K562 (cell line): Measurements from ENCODE around the gene SVIL. TPM values are rescaled to one million over a fixed set of nuclear protein-coding genes. Genes with fewer than 3 reads are reported as not detected.

Source experiments
- ATAC-seq: fragments of 200-7000 bp; cut with Tn5 transposase; 3 replicates; pipeline ENCODE4 v1.9.1; 2020; ENCODE audit warnings: moderate library complexity
- BruUV-seq: library from RNA; stranded (reverse); fragments of 400-500 nt; replicated peaks from 2 replicates; lab custom pipeline; 2021; lab: Mats Ljungman, UMichigan
- CTCF ChIA-PET: fragments of 300-600 bp; formaldehyde crosslinking; extraction: SDS; loops from one replicate; lab custom pipeline; 2021; ENCODE audit warnings: low intra/inter-chr PET ratio; lab: Yijun Ruan, JAX
- POLR2A ChIA-PET: fragments of 300-600, 350-650 bp; sonication (Branson Sonifier 250); formaldehyde crosslinking; extraction: SDS; loops from one replicate; lab custom pipeline; 2021; ENCODE audit warnings: antibody characterized with exemption, inconsistent platforms; lab: Yijun Ruan, JAX
- DNase-seq, 4 experiments: peaks; one replicate each; pipeline versions ENCODE4 v3.0.0 to v3.0.0-alpha.2; 2011 to 2018; ENCODE audit warnings: low spot score in 3 of 4, mixed read lengths in 3 of 4; ENCODE audit errors: extremely low read depth in 1 of 4
- FAIRE-seq: peaks from 2 replicates; lab custom pipeline; 2011; peaks lifted over from hg19 to GRCh38; lab: Jason Lieb, UNC
- H2AFZ ChIP-seq: 2 replicates; pipeline ENCODE4 v1.6.0; 2011; ENCODE audit warnings: low read depth, low read length, control low read depth, inconsistent platforms
- H3K27ac ChIP-seq: fragments of 200-600 bp; 3 replicates; pipeline ENCODE4 v1.8.0; 2011; ENCODE audit warnings: low read depth, mild to moderate bottlenecking, control low read depth, inconsistent platforms, low read length, moderate library complexity, mixed read lengths; ENCODE audit errors: extremely low read depth
- H3K27me3 ChIP-seq, 2 experiments: fragments of 300-600 bp in 1 of 2; 2 replicates in 1 of 2; 3 replicates in 1 of 2; pipeline versions ENCODE4 v1.6.0 to v1.8.0; 2011; ENCODE audit warnings: inconsistent platforms in 2 of 2, low read length in 2 of 2, mild to moderate bottlenecking in 1 of 2, mixed read lengths in 1 of 2, moderate library complexity in 1 of 2; ENCODE audit not compliant: control insufficient read depth in 2 of 2, insufficient read depth in 2 of 2
- H3K36me3 ChIP-seq: fragments of 300-600 bp; 3 replicates; pipeline ENCODE4 v1.8.0; 2011; ENCODE audit warnings: mild to moderate bottlenecking, low read length, inconsistent platforms; ENCODE audit not compliant: control insufficient read depth, insufficient read depth
- H3K4me1 ChIP-seq, 2 experiments: fragments of 200-600 bp in 1 of 2; replicated peaks in 1 of 2; 2 replicates in 1 of 2; 3 replicates in 1 of 2; pipeline versions ENCODE4 v1.5.1 to v1.8.0; 2011; ENCODE audit warnings: inconsistent platforms in 2 of 2, low read length in 2 of 2, mild to moderate bottlenecking in 1 of 2, mixed read lengths in 1 of 2, moderate library complexity in 1 of 2; ENCODE audit not compliant: control insufficient read depth in 2 of 2, insufficient read depth in 2 of 2
- H3K4me2 ChIP-seq: 2 replicates; pipeline ENCODE4 v1.6.1; 2011; ENCODE audit warnings: low read length, control low read depth, inconsistent platforms, mixed read lengths; ENCODE audit not compliant: insufficient read depth
- H3K4me3 ChIP-seq: fragments of 200-600 bp; sonication (generic), shearing (Covaris generic); 2 replicates; pipeline ENCODE4 v1.5.1; 2016; ENCODE audit warnings: control low read depth, inconsistent platforms
- H3K79me2 ChIP-seq: fragments of 200-600 bp; 3 replicates; pipeline ENCODE4 v1.8.0; 2011; ENCODE audit warnings: low read length, inconsistent platforms; ENCODE audit not compliant: control insufficient read depth, insufficient read depth
- H3K9ac ChIP-seq, 2 experiments: 2 replicates each; pipeline versions ENCODE4 v1.6.0 to v1.6.1; 2011; ENCODE audit warnings: low read depth in 2 of 2, low read length in 2 of 2, control low read depth in 1 of 2, inconsistent platforms in 1 of 2, mild to moderate bottlenecking in 1 of 2, mixed read lengths in 1 of 2; ENCODE audit not compliant: insufficient read depth in 1 of 2
- H3K9me1 ChIP-seq: one replicate; pipeline ENCODE4 v1.6.0; 2011; ENCODE audit warnings: inconsistent platforms, mild to moderate bottlenecking, low read length, moderate library complexity; ENCODE audit not compliant: control insufficient read depth, insufficient read depth
- H3K9me3 ChIP-seq: replicated peaks from 2 replicates; pipeline ENCODE4 v1.5.1; 2011; ENCODE audit warnings: low read depth, low read length, inconsistent platforms; ENCODE audit not compliant: control insufficient read depth, insufficient read depth
- H4K20me1 ChIP-seq: replicated peaks from 2 replicates; pipeline ENCODE4 v1.6.1; 2011; ENCODE audit warnings: low read length, inconsistent platforms, mixed read lengths; ENCODE audit not compliant: control insufficient read depth, insufficient read depth
- ERF ChIP-seq: fragments of 450-650 bp; formaldehyde crosslinking; IDR thresholded peaks from 2 replicates; pipeline ENCODE4 v1.4.0; 2020; ENCODE audit warnings: mild to moderate bottlenecking, mixed read lengths
- ZFP36 ChIP-seq: fragments of 150-350 bp; IDR thresholded peaks from 2 replicates; pipeline ENCODE4 v1.6.1; 2018; ENCODE audit warnings: low read length, low read depth; ENCODE audit not compliant: partially characterized antibody
- WGBS: fragments of 100-300 bp; shearing (Covaris generic); methylation state at CpG from one replicate; pipeline ENCODE4 v1.1.6; 2016; ENCODE audit warnings: low coverage, mixed read lengths; ENCODE audit not compliant: insufficient coverage; ENCODE audit errors: missing lambda C conversion rate; 5-methylcytosine and 5-hydroxymethylcytosine counted together
- in situ Hi-C: fragments of 300-500 bp; cut with MboI; formaldehyde crosslinking; loops from 4 replicates; pipeline ENCODE4 v1.15.0; 2018; ENCODE audit warnings: inconsistent platforms, mixed read lengths
- intact Hi-C: fragments of 100-400 bp; cut with micrococcal nuclease; formaldehyde crosslinking; loops from 2 replicates; pipeline ENCODE4 v1.14.2; 2022
- polyA plus RNA-seq, 8 experiments: library from polyadenylated mRNA; depleted of rRNA in 4 of 8; stranded (reverse) in 5 of 8; unstranded in 3 of 8; fragments of >200 nt; fragmentation: Nextera tagmentation in 2 of 8; fragmentation: Illumina TruSeq in 1 of 8; extraction: Ambion mirVana in 2 of 8; extraction: Trizol in 1 of 8; gene quantifications; 2 replicates each; pipeline versions ENCODE4 v1.2.1 to v1.2.3, GENCODE V29; 2011 to 2014; ENCODE audit warnings: inconsistent platforms in 1 of 8, missing spikeins in 1 of 8
- total RNA-seq, 7 experiments: library from RNA; depleted of rRNA in 6 of 7; stranded (reverse); fragments of >200 nt in 6 of 7; fragmentation: Illumina TruSeq in 2 of 7; extraction: Trizol in 2 of 7; gene quantifications; 2 replicates each; pipeline versions ENCODE4 v1.2.1 to v1.2.3, GENCODE V29; 2011 to 2021; ENCODE audit warnings: low replicate concordance in 1 of 7
- TF ChIP-seq, protein P1 (sequence below): sonication (generic); formaldehyde crosslinking; IDR thresholded peaks from 2 replicates; pipeline ENCODE4 v1.8.0; 2022; ENCODE audit warnings: mild to moderate bottlenecking, missing genetic modification reagents

SVIL gene
- total and polyA plus RNA-seq, 9 of the 15 experiments (the other 6 are each of a cell fraction or from before 2014, with no cell fraction given): under 0.01 to 0.18 (median 0.05) TPM; not detected in 3

DNA sequence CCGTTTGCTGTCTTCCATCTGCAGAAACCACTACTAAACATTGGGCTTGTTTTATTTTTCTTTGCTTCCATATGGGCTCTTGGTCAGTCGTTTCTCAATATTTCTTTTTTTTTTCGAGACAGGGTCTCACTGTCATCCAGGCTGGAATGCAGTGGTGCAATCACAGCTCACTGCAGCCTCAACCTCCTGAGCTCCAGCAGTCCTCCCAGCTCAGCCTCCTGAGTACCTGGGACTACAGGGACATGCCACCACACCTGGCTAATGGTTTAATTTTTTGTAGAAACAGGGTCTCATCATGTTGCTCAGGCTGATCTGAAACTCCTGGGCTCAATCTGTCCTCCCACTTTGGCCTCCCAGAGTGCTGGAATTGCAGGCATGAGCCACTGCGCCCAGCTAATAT lies 182.8 kb downstream of the SVIL start (continued):
- TF ChIP-seq, protein P1, sequence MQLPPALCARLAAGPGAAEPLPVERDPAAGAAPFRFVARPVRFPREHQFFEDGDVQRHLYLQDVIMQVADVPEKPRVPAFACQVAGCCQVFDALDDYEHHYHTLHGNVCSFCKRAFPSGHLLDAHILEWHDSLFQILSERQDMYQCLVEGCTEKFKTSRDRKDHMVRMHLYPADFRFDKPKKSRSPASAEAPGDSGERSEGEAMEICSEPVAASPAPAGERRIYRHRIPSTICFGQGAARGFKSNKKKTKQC (CRISPR knock-in tag): no peak

DNA sequence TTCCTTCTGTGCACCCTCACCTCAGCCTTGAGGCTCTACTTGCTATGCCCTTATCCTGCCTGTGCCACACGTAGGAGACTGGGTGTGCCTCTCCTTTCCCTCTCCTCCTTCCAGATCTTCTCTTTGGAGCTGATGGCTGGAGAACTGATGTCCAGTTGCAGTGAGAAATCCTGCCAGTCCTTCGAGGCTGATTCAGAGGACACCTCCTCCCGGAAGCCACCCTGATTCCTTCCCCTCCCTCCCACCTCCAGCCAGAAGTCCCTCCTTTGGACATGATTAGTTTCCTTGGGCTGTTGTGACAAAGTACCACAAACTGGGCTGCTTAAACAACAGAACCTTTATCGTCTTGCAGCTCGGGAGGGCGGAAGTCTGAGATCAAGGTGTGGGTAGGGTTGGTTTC lies 184.4 kb downstream of the SVIL start:
- DNase-seq (no peak), ATAC-seq (no peak)
- BruUV-seq: no TSS peak
- WGBS: 74% methylated on average over 6 of the region's 6 CpGs
- Histone ChIP-seq H3K79me2 (no peaks in the 10 kb centered on the region), H3K27me3 (no peaks in the 10 kb centered on the region), H3K4me2 (no peak overlapping the region), H3K9ac (no peak overlapping the region), H2AFZ (no peak overlapping the region), H4K20me1 (peaks cover 5% of the 10 kb centered on the region), H3K27ac (no peak overlapping the region), H3K4me1 (0 out of 5 replicates have a peak, but pooled peaks cover 0 to 3% of the 10 kb centered on the region in 2 experiments), H3K36me3 (no peaks in the 10 kb centered on the region; the same call in 2 of the 3 replicates)
- intact Hi-C loops: no loop called here
- POLR2A ChIA-PET: no interaction called here
- TF ChIP-seq ZFP36: peak; percentile 90
- no peak for TF ChIP-seq ERF (CRISPR knock-in tag)
- TF ChIP-seq, all 486 proteins: peak for 1
- Histone ChIP-seq H3K4me3 (no peak overlapping the region), H3K9me1 (no peaks in the 10 kb centered on the region), H3K9me3 (no peaks in the 10 kb centered on the region)
- CTCF ChIA-PET: no interaction called here
- no peak for FAIRE-seq
- in situ Hi-C loops: no loop called here
